GM18873 (cell line): Measurements from ENCODE around the gene DCAF8L2.
"Not testable (repeated sequence)": the region's sequence is repeated elsewhere in the genome, so short reads cannot be mapped to it uniquely, and the experiment has no call there.

ENCODE experiments used
- ATAC-seq: cut with Tn5 transposase; IDR thresholded peaks from one replicate; pipeline ENCODE4 v1.9.1; 2021; ENCODE audit warnings: mild to moderate bottlenecking, moderate library complexity, moderate number of reproducible peaks; ENCODE audit not compliant: unreplicated experiment, low FRiP score

The DCAF8L2 gene

DNA sequence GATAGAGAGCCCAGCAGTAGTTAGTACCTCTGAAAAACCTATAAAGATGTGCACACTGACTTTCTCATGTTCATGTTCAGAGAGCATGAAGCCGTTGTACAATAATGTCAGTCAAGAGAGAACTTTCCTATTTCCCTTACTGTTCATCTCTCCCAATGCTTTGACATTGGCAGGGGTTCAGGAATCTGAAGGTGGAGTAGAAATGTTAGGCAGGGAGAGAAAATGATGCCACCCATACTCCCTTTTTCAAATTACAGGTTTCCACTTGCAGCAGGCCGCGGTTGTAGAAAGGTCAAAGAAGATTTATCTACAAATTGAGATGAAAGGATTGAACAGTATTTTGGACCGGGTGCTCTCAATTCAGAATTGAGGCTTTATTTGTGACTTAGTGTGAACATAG is 84.3 kb downstream of the DCAF8L2 start:
- no peak for ATAC-seq

GRCh38 chrX:27675493-27675892 is 85.3 kb downstream of the DCAF8L2 start:
- ATAC-seq = no peak

GRCh38 chrX:27679281-27679680 is 89.1 kb downstream of the DCAF8L2 start:
- ATAC-seq = no peak

GRCh38 chrX:27680726-27681125 is 90.6 kb downstream of the DCAF8L2 start:
- ATAC-seq = no peak

GRCh38 chrX:27683566-27684208 is 93.5 kb downstream of the DCAF8L2 start:
- ATAC-seq = not testable (repeated sequence)

- ATAC-seq = no peak
Observed at GRCh38 chrX:27694667-27695066, 104.5 kb downstream of the DCAF8L2 start.

GRCh38 chrX:27706526-27706925 is 116.4 kb downstream of the DCAF8L2 start:
- no peak for ATAC-seq

GRCh38 chrX:27715610-27716009 is 125.5 kb downstream of the DCAF8L2 start:
- no peak for ATAC-seq

DNA sequence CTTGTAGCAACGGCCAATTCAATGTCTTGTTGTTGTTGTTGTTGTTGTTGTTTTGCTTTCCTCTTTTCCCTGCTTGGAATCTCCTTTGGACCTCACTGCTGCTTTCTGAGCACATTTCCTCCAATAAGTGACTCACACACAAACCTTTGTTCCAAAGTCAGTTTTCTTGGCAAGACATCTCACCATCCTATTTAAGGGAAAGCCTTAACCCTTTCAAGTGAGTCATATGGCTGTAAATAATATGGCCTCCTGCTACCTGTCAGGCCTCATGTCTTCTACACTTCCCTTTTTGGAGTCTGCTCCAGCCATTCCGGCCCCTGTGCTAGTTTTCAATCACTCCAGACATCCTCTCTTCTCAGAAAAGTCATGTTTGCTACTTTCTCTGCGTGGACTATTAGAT is 138.1 kb downstream of the DCAF8L2 start:
- no peak for ATAC-seq

DNA sequence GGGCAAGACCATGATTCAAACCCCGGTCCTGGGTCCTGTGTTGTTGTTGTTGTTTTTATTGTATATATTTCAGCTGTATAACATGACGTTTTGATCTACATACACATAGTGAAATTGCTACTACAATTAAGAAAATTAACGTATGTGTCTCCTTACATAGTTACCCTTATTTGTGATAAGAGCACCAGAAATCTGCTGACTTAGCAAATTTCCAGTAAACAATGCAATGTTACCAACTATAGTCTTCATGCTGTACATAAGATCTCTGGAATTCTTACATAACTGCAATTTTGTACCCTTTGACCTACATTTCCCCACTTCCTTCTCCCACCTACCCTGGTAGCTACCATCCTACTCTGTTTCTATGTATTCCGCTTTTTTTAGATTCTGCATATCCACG is 141.8 kb downstream of the DCAF8L2 start:
- ATAC-seq = no peak

DNA sequence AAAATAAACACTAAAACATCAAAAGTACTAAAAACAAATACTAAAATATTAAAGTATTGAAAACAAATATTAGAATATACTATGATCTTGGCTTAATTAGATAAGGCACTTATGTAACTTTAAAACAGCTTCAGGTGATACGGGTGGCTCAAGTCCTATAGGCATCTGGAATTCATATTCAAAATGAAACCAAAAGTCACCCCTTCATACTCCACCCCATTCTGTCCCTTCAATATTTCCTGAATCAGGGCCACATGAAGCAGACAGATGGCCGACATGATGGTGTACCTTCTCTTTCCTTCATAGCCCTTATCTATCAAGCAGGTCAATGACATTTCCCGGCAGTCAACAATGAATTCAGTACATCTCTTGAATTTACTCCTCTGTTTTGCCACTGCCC is 145.8 kb downstream of the DCAF8L2 start:
- ATAC-seq = no peak

GRCh38 chrX:27740933-27741332 is 150.8 kb downstream of the DCAF8L2 start:
- ATAC-seq = no peak

DNA sequence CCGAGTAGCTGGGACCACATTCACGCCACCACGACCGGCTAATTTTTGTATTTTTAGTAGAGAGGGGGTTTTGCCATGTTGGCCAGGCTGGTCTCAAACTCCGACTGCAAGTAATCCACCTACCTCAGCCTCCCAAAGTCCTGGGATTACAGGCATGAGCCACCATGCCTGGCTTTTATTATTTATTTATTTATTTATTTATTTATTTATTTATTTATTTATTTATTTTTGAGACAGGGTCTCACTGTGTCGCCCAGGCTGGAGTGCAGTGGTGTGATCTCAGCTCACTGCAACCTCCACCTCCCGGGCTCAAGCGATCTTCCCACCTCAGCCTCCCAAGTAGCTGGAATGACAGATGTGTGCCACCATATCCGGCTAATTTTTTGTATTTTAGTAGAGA is 153.4 kb downstream of the DCAF8L2 start:
- ATAC-seq = not testable (repeated sequence)

GRCh38 chrX:27746516-27746915 is 156.4 kb downstream of the DCAF8L2 start:
- ATAC-seq = no peak

DNA sequence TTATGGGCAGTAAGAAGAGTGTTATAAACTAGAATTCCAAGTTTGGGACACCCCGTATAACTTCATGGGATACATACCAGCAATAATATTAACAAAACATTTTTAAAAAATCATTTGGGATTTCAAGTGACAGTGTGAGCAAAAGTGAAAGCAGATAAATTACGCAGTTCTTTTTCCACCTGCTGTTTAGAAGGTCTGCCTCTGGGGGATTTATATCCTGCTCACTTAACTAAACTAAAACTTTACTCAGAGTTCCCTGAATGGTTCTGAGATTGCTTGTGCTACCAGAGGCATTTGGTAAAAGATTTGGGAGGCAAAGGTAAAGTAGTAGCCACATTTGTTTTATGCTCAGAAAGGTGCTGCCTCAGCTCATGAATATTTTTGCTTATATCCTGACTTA is 160.2 kb downstream of the DCAF8L2 start:
- ATAC-seq = not testable (repeated sequence)

DNA sequence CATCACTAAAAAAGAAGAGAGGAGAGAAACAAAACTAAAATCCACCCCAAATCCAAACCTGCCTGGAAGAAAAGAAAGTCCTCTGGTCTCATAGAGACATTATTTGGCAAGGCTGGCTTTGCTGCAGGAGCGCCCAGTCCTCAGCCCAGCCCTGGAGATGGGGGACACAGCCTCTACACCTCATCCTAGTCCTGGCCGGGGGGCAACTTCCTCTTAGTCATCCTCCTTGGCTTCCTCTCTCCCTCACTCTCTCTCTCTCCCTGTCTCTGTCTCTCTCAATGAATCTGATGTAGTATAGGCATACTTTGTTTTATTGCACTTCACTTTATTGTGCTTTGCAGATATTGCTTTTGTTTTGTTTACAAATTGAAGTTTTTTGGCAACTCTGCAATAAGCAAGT is 161.8 kb downstream of the DCAF8L2 start:
- no peak for ATAC-seq

GRCh38 chrX:27765718-27766117 is 175.6 kb downstream of the DCAF8L2 start:
- ATAC-seq = no peak

GRCh38 chrX:27767387-27767786 is 177.2 kb downstream of the DCAF8L2 start:
- ATAC-seq = no peak

GRCh38 chrX:27775984-27776383 is 185.8 kb downstream of the DCAF8L2 start:
- ATAC-seq = no peak

- no peak for ATAC-seq
Observed at GRCh38 chrX:27796640-27797257, 206.6 kb downstream of the DCAF8L2 start.

DNA sequence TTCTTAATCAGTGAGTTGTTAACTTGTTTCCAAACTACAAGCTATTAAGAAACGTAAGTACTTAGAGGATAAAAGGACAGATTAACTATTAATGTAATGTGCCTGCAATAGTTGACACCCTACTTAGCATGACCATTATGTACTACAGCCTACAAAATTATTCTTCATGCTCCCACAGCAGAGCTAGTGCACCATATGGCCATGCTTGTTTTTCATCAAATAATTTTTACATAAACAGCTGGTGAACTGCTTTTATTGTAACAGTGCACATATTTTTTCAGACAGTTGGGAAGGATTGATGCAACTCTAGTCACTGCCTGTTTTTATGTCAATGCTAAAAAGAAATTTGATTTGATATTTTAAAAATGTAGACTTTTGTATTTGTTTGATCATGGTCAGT is 207.4 kb downstream of the DCAF8L2 start:
- no peak for ATAC-seq
